AG04449 (cell line): ENCODE data around the gene OTUD6A.

Source experiments
- CTCF ChIA-PET: fragments of 350-600 bp; formaldehyde crosslinking; extraction: SDS; loops from one replicate; lab custom pipeline; 2021; ENCODE audit warnings: antibody characterized with exemption; lab: Yijun Ruan, JAX
- POLR2A ChIA-PET: fragments of 400-600, 350-600 bp; formaldehyde crosslinking; extraction: SDS; loops from one replicate; lab custom pipeline; 2020; ENCODE audit warnings: antibody characterized with exemption, inconsistent platforms; lab: Yijun Ruan, JAX
- DNase-seq: peaks from one replicate; pipeline ENCODE4 v3.0.0-alpha.2; 2010; ENCODE audit warnings: low read depth, low spot score
- H3K4me3 ChIP-seq: 2 replicates; pipeline ENCODE4 v1.5.1; 2011; ENCODE audit warnings: low read depth, mild to moderate bottlenecking, control low read depth, low read length
- CTCF ChIP-seq: IDR thresholded peaks from one replicate; pipeline ENCODE4 v1.5.1; 2011; ENCODE audit warnings: mild to moderate bottlenecking, moderate library complexity, low read length, control low read depth, inconsistent platforms; ENCODE audit not compliant: insufficient read depth; ENCODE audit errors: missing control alignments

OTUD6A gene, protein sequence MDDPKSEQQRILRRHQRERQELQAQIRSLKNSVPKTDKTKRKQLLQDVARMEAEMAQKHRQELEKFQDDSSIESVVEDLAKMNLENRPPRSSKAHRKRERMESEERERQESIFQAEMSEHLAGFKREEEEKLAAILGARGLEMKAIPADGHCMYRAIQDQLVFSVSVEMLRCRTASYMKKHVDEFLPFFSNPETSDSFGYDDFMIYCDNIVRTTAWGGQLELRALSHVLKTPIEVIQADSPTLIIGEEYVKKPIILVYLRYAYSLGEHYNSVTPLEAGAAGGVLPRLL

DNA sequence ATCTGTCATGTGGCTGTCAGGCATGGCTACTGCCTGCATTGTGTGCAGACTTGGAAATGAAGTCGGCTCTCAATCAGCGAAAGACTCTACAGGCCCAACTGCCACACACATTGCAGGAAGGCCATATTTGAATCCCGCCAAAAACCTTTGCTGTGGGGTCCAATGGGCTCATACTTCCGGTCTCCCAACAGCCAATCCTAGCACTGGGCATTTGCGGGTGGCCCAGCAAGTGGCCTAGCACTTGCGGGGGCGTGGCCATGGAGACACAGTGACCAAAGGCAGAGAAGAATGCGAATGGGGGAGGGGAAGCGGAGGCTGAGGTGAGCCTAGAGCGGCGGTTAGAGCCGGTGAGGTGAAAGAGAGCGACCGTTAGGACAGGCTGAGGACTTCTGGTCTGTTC is at the start of gene OTUD6A:
Gene OTUD6A (plus strand): TSS at position 382 of the 400 bp plus-strand sequence. CDS start 68 bp downstream, outside the sequence.
- ChIA-PET POLR2A (no interaction called here), CTCF (no interaction called here)
- no peak for DNase-seq
- H3K4me3 ChIP-seq = no peak within 1 kb of the TSS
- no peak for TF ChIP-seq CTCF

DNA sequence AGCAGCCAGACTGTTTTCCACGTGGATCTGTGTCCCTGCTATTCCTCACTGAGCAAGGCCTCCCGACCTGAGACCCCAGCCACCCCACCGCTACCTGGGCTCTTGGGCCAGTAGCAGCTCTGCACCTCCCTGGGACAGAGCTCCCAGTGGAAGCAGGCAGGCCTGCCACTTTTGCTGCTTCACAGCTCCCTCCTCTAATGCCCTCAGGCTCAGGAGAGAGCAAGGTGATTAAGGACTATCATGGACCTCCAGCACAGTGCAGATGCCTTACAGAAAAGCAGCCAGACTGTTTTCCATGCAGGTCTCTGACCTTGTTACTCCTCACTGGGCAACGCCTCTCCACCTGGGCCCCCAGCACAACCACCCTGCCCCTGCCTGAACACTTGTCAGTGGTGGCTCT is 49.5 kb upstream of the OTUD6A start:
- ChIA-PET POLR2A (no interaction called here), CTCF (interaction anchor here (1.3 kb wide), 1 partner anchor 18 kb away, joined by 3 read pairs; no protein-coding TSS in a partner anchor)
- no peak for DNase-seq
- no peak for TF ChIP-seq CTCF
- no peak overlapping the region for H3K4me3 ChIP-seq

GRCh38 chrX:70013466-70014381 is 48.5 kb upstream of the OTUD6A start:
- no peak overlapping the region for H3K4me3 ChIP-seq
- DNase-seq = no peak
- CTCF ChIA-PET = interaction anchor here (1.3 kb wide), 1 partner anchor 17 kb away, joined by 3 read pairs; no protein-coding TSS in a partner anchor
- POLR2A ChIA-PET = no interaction called here
- no peak for TF ChIP-seq CTCF

DNA sequence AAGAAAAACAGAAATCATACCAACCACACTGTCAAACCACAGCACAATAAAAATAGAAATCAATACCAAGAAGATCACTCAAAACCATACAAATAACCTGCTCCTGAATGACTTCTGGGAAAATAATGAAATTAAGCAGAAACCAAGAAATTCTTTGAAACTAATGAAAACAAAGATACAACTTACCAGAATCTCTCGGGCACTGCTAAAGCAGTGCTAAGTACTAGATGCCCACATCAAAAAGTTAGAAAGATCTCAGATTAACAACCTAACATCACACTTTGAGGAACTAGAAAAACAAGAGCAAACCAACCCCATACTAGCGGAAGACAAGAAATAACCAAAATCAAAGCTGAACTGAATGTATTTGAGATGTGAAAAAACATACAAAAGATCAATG is 45.7 kb upstream of the OTUD6A start:
- no peak for TF ChIP-seq CTCF
- DNase-seq = no peak
- CTCF ChIA-PET = no interaction called here
- H3K4me3 ChIP-seq = no peak overlapping the region
- POLR2A ChIA-PET = no interaction called here

DNA sequence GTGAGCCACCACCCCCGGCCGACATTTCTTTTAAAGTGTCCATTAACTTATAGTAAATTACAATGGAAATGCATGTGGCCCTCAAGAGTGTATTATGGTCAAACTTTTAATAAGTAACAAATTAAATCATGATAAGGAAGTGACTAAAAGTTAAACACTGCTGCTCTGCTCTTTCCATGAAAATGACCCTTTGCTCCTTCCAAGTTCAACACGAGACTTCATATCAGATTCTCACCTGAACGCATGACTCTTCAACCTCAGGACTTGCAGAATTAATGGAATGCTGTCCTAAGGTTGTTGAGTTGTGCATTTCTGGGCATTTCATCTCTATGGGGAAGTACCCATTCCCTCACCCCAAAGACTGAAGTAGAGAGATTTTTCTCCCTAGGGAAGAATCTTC is 39.6 kb upstream of the OTUD6A start:
- no peak for TF ChIP-seq CTCF
- no peak overlapping the region for H3K4me3 ChIP-seq
- ChIA-PET POLR2A (no interaction called here), CTCF (no interaction called here)
- no peak for DNase-seq

GRCh38 chrX:70025464-70025863 is 36.8 kb upstream of the OTUD6A start:
- CTCF ChIA-PET = interaction anchor here (1.2 to 2.0 kb wide), 2 partner anchors 8 to 407 kb away, joined by 3 to 4 read pairs; no protein-coding TSS in a partner anchor
- no peak overlapping the region for H3K4me3 ChIP-seq
- DNase-seq = no peak
- TF ChIP-seq CTCF = no peak
- POLR2A ChIA-PET = no interaction called here
